WTC11 (cell line): ENCODE measurements around the gene TOPAZ1. TPM values are rescaled to one million over a fixed set of nuclear protein-coding genes. Genes with fewer than 3 reads are reported as not detected.

ENCODE experiments used
- ATAC-seq: fragments of 200-7000 bp; cut with Tn5 transposase; 2 replicates; pipeline ENCODE4 v1.10.0; 2021; ENCODE audit warnings: mild to moderate bottlenecking, moderate library complexity
- CTCF ChIA-PET: fragments of 300-600 bp; sonication (Branson Sonifier 250); formaldehyde crosslinking; loops from one replicate; lab custom pipeline; 2021; ENCODE audit warnings: antibody characterized with exemption; lab: Charles Lee
- POLR2A ChIA-PET: fragments of 350-600 bp; sonication (Branson Sonifier 250); formaldehyde crosslinking; loops from one replicate; lab custom pipeline; 2021; ENCODE audit warnings: antibody characterized with exemption; lab: Charles Lee
- DNase-seq: peaks from one replicate; pipeline ENCODE4 v3.0.0; 2021; ENCODE audit warnings: low spot score
- H3K27ac Mint-ChIP-seq: 2 replicates; pipeline ENCODE4 v1.8.0; 2021; ENCODE audit warnings: mixed read lengths
- H3K27me3 Mint-ChIP-seq: 2 replicates; pipeline ENCODE4 v1.8.0; 2021; ENCODE audit warnings: low read depth, mild to moderate bottlenecking, moderate library complexity, mixed read lengths
- H3K36me3 Mint-ChIP-seq: 2 replicates; pipeline ENCODE4 v1.8.0; 2021; ENCODE audit warnings: mixed read lengths
- H3K4me1 Mint-ChIP-seq: 2 replicates; pipeline ENCODE4 v1.8.0; 2022; ENCODE audit warnings: mixed read lengths
- H3K4me3 Mint-ChIP-seq: 2 replicates; pipeline ENCODE4 v1.8.0; 2021; ENCODE audit warnings: mild to moderate bottlenecking, moderate library complexity, mixed read lengths
- H3K9me3 Mint-ChIP-seq: 2 replicates; pipeline ENCODE4 v1.8.0; 2021; ENCODE audit warnings: mixed read lengths
- ELF4 ChIP-seq: sonication (generic); formaldehyde crosslinking; IDR thresholded peaks from 2 replicates; pipeline ENCODE4 v1.8.1; 2022; ENCODE audit warnings: low read depth, mild to moderate bottlenecking, moderate library complexity, missing genetic modification reagents
- GRHL2 ChIP-seq: fragments of 250-450 bp; sonication (Bioruptor Pico); IDR thresholded peaks from 2 replicates; pipeline ENCODE4 v1.8.0; 2022; ENCODE audit warnings: mild to moderate bottlenecking, moderate library complexity; ENCODE audit not compliant: insufficient replicate concordance, severe bottlenecking
- HMGA2 ChIP-seq: fragments of 250-450 bp; sonication (Bioruptor Pico); IDR thresholded peaks from 2 replicates; pipeline ENCODE4 v1.4.0; 2021; ENCODE audit warnings: mild to moderate bottlenecking, moderate library complexity
- JUN ChIP-seq: sonication (generic); formaldehyde crosslinking; IDR thresholded peaks from 2 replicates; pipeline ENCODE4 v1.8.0; 2023; ENCODE audit warnings: mild to moderate bottlenecking, missing genetic modification reagents
- KAT7 ChIP-seq: sonication (generic); formaldehyde crosslinking; IDR thresholded peaks from 2 replicates; pipeline ENCODE4 v1.8.1; 2023; ENCODE audit warnings: missing genetic modification reagents, mild to moderate bottlenecking, borderline replicate concordance
- MXD4 ChIP-seq: fragments of 250-450 bp; sonication (Bioruptor Pico); IDR thresholded peaks from 2 replicates; pipeline ENCODE4 v1.8.0; 2021; ENCODE audit warnings: mild to moderate bottlenecking, moderate library complexity, borderline replicate concordance
- NFATC4 ChIP-seq: fragments of 250-450 bp; sonication (Bioruptor Pico); IDR thresholded peaks from 2 replicates; pipeline ENCODE4 v1.9.0; 2021; ENCODE audit warnings: mild to moderate bottlenecking
- NFE2L1 ChIP-seq: sonication (generic); formaldehyde crosslinking; IDR thresholded peaks from 2 replicates; pipeline ENCODE4 v1.8.1; 2023; ENCODE audit warnings: missing genetic modification reagents
- OVOL2 ChIP-seq: fragments of 250-450 bp; sonication (Bioruptor Pico); IDR thresholded peaks from 2 replicates; pipeline ENCODE4 v1.9.0; 2021; ENCODE audit warnings: mild to moderate bottlenecking, borderline replicate concordance
- ZNF138 ChIP-seq: sonication (generic); formaldehyde crosslinking; conservative IDR thresholded peaks from 2 replicates; pipeline ENCODE4 v1.8.1; 2022; ENCODE audit warnings: mild to moderate bottlenecking, moderate library complexity, missing genetic modification reagents
- ZNF416 ChIP-seq: fragments of 250-450 bp; sonication (Bioruptor Pico); IDR thresholded peaks from 2 replicates; pipeline ENCODE4 v1.9.0; 2021; ENCODE audit warnings: mild to moderate bottlenecking, inconsistent platforms
- total RNA-seq: library from RNA; stranded (reverse); gene quantifications from 3 replicates; pipeline ENCODE4 v1.2.3, GENCODE V29; 2021
- TF ChIP-seq, protein P1 (sequence below): sonication (generic); formaldehyde crosslinking; IDR thresholded peaks from 2 replicates; pipeline ENCODE4 v1.8.0; 2023; ENCODE audit warnings: mild to moderate bottlenecking, missing genetic modification reagents
- TF ChIP-seq, protein P2 (sequence below): sonication (generic); formaldehyde crosslinking; conservative IDR thresholded peaks from 2 replicates; pipeline ENCODE4 v1.8.1; 2022; ENCODE audit warnings: mild to moderate bottlenecking, missing genetic modification reagents
- TF ChIP-seq, protein P3 (sequence below): sonication (generic); formaldehyde crosslinking; conservative IDR thresholded peaks from 2 replicates; pipeline ENCODE4 v1.8.1; 2023; ENCODE audit warnings: mild to moderate bottlenecking, low read depth, missing genetic modification reagents, moderate library complexity
- TF ChIP-seq, protein P4 (sequence below): fragments of 200-600 bp; IDR thresholded peaks from 2 replicates; pipeline ENCODE4 v1.8.0; 2022; ENCODE audit warnings: antibody characterized with exemption
- TF ChIP-seq, protein P5 (sequence below): sonication (generic); formaldehyde crosslinking; IDR thresholded peaks from 2 replicates; pipeline ENCODE4 v1.8.1; 2023; ENCODE audit warnings: mild to moderate bottlenecking, missing genetic modification reagents, borderline replicate concordance
- TF ChIP-seq, protein P6 (sequence below): sonication (generic); formaldehyde crosslinking; IDR thresholded peaks from 2 replicates; pipeline ENCODE4 v1.8.0; 2023; ENCODE audit warnings: missing genetic modification reagents, mild to moderate bottlenecking, borderline replicate concordance
- TF ChIP-seq, protein P7 (sequence below): sonication (generic); formaldehyde crosslinking; IDR thresholded peaks from 2 replicates; pipeline ENCODE4 v1.8.0; 2022; ENCODE audit warnings: mild to moderate bottlenecking, missing genetic modification reagents

TOPAZ1 gene
- total RNA-seq, 1 experiment from 2014 or later = not detected

DNA sequence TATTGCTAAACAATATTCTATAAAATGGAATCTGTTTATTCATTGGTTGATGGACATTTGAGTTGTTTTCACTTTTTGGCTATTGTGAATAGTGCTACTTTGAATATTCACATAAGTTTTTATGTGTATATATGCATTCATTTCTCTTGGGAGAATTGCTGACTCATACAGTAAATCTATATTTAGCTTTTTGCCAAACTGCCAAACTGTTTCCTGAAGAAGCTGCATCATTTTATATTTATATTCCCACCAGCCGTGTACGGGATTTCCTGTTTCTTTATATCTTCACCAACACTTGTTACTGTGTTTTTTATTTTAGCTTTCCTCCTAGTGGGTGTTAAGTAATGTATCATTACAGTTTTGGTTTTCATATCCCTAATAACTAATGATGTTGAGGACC, 84.3 kb downstream of the TOPAZ1 start:
- ChIA-PET CTCF (no interaction called here), POLR2A (no interaction called here)
- ATAC-seq = no peak
- Mint-ChIP-seq H3K27me3 (peaks cover 4% of the 10 kb centered on the region; the same call in 1 of the 2 replicates), H3K4me3 (no peak overlapping the region), H3K27ac (no peak overlapping the region), H3K4me1 (peaks cover 4% of the 10 kb centered on the region; the same call in 1 of the 2 replicates), H3K36me3 (no peaks in the 10 kb centered on the region), H3K9me3 (no peaks in the 10 kb centered on the region)
- DNase-seq = no peak
- no peak for TF ChIP-seq GRHL2
- TF ChIP-seq, protein P1, sequence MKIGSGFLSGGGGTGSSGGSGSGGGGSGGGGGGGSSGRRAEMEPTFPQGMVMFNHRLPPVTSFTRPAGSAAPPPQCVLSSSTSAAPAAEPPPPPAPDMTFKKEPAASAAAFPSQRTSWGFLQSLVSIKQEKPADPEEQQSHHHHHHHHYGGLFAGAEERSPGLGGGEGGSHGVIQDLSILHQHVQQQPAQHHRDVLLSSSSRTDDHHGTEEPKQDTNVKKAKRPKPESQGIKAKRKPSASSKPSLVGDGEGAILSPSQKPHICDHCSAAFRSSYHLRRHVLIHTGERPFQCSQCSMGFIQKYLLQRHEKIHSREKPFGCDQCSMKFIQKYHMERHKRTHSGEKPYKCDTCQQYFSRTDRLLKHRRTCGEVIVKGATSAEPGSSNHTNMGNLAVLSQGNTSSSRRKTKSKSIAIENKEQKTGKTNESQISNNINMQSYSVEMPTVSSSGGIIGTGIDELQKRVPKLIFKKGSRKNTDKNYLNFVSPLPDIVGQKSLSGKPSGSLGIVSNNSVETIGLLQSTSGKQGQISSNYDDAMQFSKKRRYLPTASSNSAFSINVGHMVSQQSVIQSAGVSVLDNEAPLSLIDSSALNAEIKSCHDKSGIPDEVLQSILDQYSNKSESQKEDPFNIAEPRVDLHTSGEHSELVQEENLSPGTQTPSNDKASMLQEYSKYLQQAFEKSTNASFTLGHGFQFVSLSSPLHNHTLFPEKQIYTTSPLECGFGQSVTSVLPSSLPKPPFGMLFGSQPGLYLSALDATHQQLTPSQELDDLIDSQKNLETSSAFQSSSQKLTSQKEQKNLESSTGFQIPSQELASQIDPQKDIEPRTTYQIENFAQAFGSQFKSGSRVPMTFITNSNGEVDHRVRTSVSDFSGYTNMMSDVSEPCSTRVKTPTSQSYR (CRISPR knock-in tag) = no peak
- TF ChIP-seq MXD4 (CRISPR knock-in tag) = no peak
- TF ChIP-seq, protein P2, sequence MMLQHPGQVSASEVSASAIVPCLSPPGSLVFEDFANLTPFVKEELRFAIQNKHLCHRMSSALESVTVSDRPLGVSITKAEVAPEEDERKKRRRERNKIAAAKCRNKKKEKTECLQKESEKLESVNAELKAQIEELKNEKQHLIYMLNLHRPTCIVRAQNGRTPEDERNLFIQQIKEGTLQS (CRISPR knock-in tag) = no peak
- TF ChIP-seq ELF4 (CRISPR knock-in tag) = no peak
- TF ChIP-seq, protein P3, sequence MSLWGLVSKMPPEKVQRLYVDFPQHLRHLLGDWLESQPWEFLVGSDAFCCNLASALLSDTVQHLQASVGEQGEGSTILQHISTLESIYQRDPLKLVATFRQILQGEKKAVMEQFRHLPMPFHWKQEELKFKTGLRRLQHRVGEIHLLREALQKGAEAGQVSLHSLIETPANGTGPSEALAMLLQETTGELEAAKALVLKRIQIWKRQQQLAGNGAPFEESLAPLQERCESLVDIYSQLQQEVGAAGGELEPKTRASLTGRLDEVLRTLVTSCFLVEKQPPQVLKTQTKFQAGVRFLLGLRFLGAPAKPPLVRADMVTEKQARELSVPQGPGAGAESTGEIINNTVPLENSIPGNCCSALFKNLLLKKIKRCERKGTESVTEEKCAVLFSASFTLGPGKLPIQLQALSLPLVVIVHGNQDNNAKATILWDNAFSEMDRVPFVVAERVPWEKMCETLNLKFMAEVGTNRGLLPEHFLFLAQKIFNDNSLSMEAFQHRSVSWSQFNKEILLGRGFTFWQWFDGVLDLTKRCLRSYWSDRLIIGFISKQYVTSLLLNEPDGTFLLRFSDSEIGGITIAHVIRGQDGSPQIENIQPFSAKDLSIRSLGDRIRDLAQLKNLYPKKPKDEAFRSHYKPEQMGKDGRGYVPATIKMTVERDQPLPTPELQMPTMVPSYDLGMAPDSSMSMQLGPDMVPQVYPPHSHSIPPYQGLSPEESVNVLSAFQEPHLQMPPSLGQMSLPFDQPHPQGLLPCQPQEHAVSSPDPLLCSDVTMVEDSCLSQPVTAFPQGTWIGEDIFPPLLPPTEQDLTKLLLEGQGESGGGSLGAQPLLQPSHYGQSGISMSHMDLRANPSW = no peak
- no peak for TF ChIP-seq NFE2L1 (CRISPR knock-in tag)
- TF ChIP-seq, protein P4, sequence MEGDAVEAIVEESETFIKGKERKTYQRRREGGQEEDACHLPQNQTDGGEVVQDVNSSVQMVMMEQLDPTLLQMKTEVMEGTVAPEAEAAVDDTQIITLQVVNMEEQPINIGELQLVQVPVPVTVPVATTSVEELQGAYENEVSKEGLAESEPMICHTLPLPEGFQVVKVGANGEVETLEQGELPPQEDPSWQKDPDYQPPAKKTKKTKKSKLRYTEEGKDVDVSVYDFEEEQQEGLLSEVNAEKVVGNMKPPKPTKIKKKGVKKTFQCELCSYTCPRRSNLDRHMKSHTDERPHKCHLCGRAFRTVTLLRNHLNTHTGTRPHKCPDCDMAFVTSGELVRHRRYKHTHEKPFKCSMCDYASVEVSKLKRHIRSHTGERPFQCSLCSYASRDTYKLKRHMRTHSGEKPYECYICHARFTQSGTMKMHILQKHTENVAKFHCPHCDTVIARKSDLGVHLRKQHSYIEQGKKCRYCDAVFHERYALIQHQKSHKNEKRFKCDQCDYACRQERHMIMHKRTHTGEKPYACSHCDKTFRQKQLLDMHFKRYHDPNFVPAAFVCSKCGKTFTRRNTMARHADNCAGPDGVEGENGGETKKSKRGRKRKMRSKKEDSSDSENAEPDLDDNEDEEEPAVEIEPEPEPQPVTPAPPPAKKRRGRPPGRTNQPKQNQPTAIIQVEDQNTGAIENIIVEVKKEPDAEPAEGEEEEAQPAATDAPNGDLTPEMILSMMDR = no peak
- TF ChIP-seq, protein P5, sequence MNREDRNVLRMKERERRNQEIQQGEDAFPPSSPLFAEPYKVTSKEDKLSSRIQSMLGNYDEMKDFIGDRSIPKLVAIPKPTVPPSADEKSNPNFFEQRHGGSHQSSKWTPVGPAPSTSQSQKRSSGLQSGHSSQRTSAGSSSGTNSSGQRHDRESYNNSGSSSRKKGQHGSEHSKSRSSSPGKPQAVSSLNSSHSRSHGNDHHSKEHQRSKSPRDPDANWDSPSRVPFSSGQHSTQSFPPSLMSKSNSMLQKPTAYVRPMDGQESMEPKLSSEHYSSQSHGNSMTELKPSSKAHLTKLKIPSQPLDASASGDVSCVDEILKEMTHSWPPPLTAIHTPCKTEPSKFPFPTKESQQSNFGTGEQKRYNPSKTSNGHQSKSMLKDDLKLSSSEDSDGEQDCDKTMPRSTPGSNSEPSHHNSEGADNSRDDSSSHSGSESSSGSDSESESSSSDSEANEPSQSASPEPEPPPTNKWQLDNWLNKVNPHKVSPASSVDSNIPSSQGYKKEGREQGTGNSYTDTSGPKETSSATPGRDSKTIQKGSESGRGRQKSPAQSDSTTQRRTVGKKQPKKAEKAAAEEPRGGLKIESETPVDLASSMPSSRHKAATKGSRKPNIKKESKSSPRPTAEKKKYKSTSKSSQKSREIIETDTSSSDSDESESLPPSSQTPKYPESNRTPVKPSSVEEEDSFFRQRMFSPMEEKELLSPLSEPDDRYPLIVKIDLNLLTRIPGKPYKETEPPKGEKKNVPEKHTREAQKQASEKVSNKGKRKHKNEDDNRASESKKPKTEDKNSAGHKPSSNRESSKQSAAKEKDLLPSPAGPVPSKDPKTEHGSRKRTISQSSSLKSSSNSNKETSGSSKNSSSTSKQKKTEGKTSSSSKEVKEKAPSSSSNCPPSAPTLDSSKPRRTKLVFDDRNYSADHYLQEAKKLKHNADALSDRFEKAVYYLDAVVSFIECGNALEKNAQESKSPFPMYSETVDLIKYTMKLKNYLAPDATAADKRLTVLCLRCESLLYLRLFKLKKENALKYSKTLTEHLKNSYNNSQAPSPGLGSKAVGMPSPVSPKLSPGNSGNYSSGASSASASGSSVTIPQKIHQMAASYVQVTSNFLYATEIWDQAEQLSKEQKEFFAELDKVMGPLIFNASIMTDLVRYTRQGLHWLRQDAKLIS (CRISPR knock-in tag) = no peak
- no peak for TF ChIP-seq HMGA2 (CRISPR knock-in tag)
- TF ChIP-seq, protein P6, sequence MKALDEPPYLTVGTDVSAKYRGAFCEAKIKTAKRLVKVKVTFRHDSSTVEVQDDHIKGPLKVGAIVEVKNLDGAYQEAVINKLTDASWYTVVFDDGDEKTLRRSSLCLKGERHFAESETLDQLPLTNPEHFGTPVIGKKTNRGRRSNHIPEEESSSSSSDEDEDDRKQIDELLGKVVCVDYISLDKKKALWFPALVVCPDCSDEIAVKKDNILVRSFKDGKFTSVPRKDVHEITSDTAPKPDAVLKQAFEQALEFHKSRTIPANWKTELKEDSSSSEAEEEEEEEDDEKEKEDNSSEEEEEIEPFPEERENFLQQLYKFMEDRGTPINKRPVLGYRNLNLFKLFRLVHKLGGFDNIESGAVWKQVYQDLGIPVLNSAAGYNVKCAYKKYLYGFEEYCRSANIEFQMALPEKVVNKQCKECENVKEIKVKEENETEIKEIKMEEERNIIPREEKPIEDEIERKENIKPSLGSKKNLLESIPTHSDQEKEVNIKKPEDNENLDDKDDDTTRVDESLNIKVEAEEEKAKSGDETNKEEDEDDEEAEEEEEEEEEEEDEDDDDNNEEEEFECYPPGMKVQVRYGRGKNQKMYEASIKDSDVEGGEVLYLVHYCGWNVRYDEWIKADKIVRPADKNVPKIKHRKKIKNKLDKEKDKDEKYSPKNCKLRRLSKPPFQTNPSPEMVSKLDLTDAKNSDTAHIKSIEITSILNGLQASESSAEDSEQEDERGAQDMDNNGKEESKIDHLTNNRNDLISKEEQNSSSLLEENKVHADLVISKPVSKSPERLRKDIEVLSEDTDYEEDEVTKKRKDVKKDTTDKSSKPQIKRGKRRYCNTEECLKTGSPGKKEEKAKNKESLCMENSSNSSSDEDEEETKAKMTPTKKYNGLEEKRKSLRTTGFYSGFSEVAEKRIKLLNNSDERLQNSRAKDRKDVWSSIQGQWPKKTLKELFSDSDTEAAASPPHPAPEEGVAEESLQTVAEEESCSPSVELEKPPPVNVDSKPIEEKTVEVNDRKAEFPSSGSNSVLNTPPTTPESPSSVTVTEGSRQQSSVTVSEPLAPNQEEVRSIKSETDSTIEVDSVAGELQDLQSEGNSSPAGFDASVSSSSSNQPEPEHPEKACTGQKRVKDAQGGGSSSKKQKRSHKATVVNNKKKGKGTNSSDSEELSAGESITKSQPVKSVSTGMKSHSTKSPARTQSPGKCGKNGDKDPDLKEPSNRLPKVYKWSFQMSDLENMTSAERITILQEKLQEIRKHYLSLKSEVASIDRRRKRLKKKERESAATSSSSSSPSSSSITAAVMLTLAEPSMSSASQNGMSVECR (CRISPR knock-in tag) = no peak
- TF ChIP-seq, protein P7, sequence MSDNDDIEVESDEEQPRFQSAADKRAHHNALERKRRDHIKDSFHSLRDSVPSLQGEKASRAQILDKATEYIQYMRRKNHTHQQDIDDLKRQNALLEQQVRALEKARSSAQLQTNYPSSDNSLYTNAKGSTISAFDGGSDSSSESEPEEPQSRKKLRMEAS = no peak
- TF ChIP-seq ZNF416 (CRISPR knock-in tag) = no peak
- TF ChIP-seq JUN = no peak
- no peak for TF ChIP-seq OVOL2 (CRISPR knock-in tag)
- no peak for TF ChIP-seq NFATC4 (CRISPR knock-in tag)
- TF ChIP-seq ZNF138 (CRISPR knock-in tag) = no peak
- TF ChIP-seq KAT7 (CRISPR knock-in tag) = no peak
